Panc1 (cell line): ENCODE data around the gene CS. TPM values are rescaled to one million over a fixed set of nuclear protein-coding genes. Genes with fewer than 3 reads are reported as not detected.

ENCODE experiments used
- ATAC-seq: fragments of 200-7000 bp; cut with Tn5 transposase; 2 replicates; pipeline ENCODE4 v1.9.1; 2020; ENCODE audit warnings: mild to moderate bottlenecking, moderate library complexity
- BruUV-seq: library from RNA; stranded (reverse); fragments of 400-500 nt; replicated peaks from 2 replicates; lab custom pipeline; 2021; lab: Mats Ljungman, UMichigan
- CTCF ChIA-PET: fragments of 300-600 bp; sonication (Branson Sonifier 250); formaldehyde crosslinking; loops from one replicate; lab custom pipeline; 2022; ENCODE audit warnings: antibody characterized with exemption; lab: Charles Lee
- POLR2A ChIA-PET: fragments of 300-600 bp; sonication (Branson Sonifier 250); formaldehyde crosslinking; loops from one replicate; lab custom pipeline; 2022; ENCODE audit warnings: antibody characterized with exemption; lab: Charles Lee
- DNase-seq: peaks from one replicate; pipeline ENCODE4 v3.0.0-alpha.2; 2010; ENCODE audit warnings: low read depth, low spot score
- H3K27ac ChIP-seq: 2 replicates; pipeline ENCODE4 v1.5.1; 2011; ENCODE audit warnings: mild to moderate bottlenecking, low read length, inconsistent platforms
- H3K27me3 ChIP-seq: fragments of 200-500 bp; sonication (Bioruptor generic); 2 replicates; pipeline ENCODE4 v1.6.0; 2014; ENCODE audit warnings: low read length, inconsistent platforms; ENCODE audit not compliant: control insufficient read depth, insufficient read depth
- H3K36me3 ChIP-seq: fragments of 200-500 bp; sonication (Bioruptor generic); 2 replicates; pipeline ENCODE4 v1.5.1; 2014; ENCODE audit warnings: inconsistent platforms, mild to moderate bottlenecking, low read length, moderate library complexity; ENCODE audit not compliant: control insufficient read depth, insufficient read depth
- H3K4me1 ChIP-seq: 2 replicates; pipeline ENCODE4 v1.5.1; 2011; ENCODE audit warnings: inconsistent platforms, mild to moderate bottlenecking, low read length, moderate library complexity; ENCODE audit not compliant: control insufficient read depth, insufficient read depth
- H3K4me3 ChIP-seq, 2 experiments: 2 replicates each; pipeline ENCODE4 v1.5.1; 2011 to 2012; ENCODE audit warnings: low read depth in 2 of 2, low read length in 2 of 2, mild to moderate bottlenecking in 2 of 2, inconsistent platforms in 1 of 2, moderate library complexity in 1 of 2
- H3K9me3 ChIP-seq: fragments of 200-500 bp; sonication (Bioruptor generic); 2 replicates; pipeline ENCODE4 v1.5.1; 2014; ENCODE audit warnings: low read depth, mild to moderate bottlenecking, inconsistent platforms, low read length, moderate library complexity; ENCODE audit not compliant: control insufficient read depth, insufficient read depth
- POLR2AphosphoS5 ChIP-seq: IDR thresholded peaks from 2 replicates; pipeline ENCODE4 v1.6.1; 2012; ENCODE audit warnings: mild to moderate bottlenecking, low read depth, low read length, moderate library complexity
- REST ChIP-seq, 2 experiments: IDR thresholded peaks; 2 replicates each; pipeline ENCODE4 v1.6.1; 2011 to 2012; ENCODE audit warnings: low read depth in 2 of 2, control low read depth in 1 of 2, low read length in 1 of 2, mild to moderate bottlenecking in 1 of 2, moderate library complexity in 1 of 2; ENCODE audit not compliant: insufficient read depth in 1 of 2
- SIN3A ChIP-seq: IDR thresholded peaks from 2 replicates; pipeline ENCODE4 v1.6.1; 2012; ENCODE audit warnings: low read depth, mild to moderate bottlenecking, low read length, moderate library complexity, borderline replicate concordance; ENCODE audit not compliant: insufficient read depth
- TCF7L2 ChIP-seq: IDR thresholded peaks from 2 replicates; pipeline ENCODE4 v1.6.1; 2011; ENCODE audit warnings: mild to moderate bottlenecking, low read depth, low read length, inconsistent platforms
- in situ Hi-C: cut with HindIII; loops from 2 replicates; pipeline ENCODE4 v1.10.0; 2016; ENCODE audit warnings: low sequenced_read_pairs, low pct_unique_long_range_greater_than_20kb
- intact Hi-C: fragments of 100-400 bp; cut with micrococcal nuclease; formaldehyde crosslinking; loops from one replicate; pipeline ENCODE4 v1.10.0; 2022; ENCODE audit not compliant: unreplicated experiment
- total RNA-seq: library from RNA; stranded (reverse); gene quantifications from one replicate; pipeline ENCODE4 v1.2.1, GENCODE V29; 2021; ENCODE audit not compliant: unreplicated experiment
- TF ChIP-seq, protein P1 (sequence below): fragments of 450-650 bp; IDR thresholded peaks from 2 replicates; pipeline ENCODE4 v1.5.1; 2017; ENCODE audit warnings: mild to moderate bottlenecking

The CS gene
- total RNA-seq, 1 experiment from 2014 or later = 240 TPM

- peaks cover 10% of the 10 kb centered on the region for H3K4me1 ChIP-seq
- peak overlapping the region; percentile 85 for H3K27ac ChIP-seq
- POLR2A ChIA-PET = no interaction called here
- CTCF ChIA-PET = no interaction called here
- in situ Hi-C loops (no loop called here), intact Hi-C loops (no loop called here)
- H3K27me3 ChIP-seq = no peaks in the 10 kb centered on the region
- no peak for TF ChIP-seq TCF7L2
- no peak for TF ChIP-seq REST (IDR thresholded peaks at IDR 0.05; ENCODE audit: insufficient read depth in 1 of 2, low read depth in 2 of 2, low read length in 1 of 2)
- DNase-seq (no peak), ATAC-seq (no peak)
- no TSS peak for BruUV-seq
- no peaks in the 10 kb centered on the region for H3K9me3 ChIP-seq
- peak overlapping the region; percentile 72 to 87 for H3K4me3 ChIP-seq
- peaks cover 15% of the 10 kb centered on the region for H3K36me3 ChIP-seq
Measured at GRCh38 chr12:56257071-56257470, 43.1 kb downstream of the CS start.

DNA sequence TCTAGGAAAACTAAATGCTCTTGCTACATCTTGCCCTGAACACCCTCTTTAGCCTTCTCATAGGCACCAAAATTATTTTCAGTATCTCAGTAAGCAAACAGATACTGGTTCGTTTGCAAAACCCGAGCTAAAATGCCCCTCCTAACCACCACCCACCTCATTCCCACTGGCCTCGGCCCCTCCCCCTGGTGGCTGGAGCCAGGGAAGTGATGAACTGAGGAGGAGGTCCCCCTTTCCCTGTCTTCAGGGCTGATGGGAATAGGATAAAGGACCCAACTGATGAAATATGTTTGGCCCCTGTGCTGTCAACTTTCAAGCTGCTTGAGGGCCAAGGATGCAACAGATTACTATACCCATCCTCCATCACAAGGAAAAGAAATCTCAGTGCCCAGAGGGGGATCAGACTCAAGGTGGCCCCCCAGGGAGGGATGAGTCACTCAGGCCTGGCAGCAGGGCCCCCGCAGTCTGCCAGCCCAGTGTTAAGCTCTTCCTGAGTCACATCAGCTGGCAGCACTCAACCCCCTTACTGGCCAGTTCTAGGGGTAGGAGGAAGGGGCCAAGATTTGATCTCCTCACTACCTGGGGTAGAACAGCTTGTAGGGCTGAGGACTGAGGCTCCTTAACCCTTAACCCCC, 43.7 kb downstream of the CS start:
- no TSS peak for BruUV-seq
- Histone ChIP-seq H3K9me3 (no peaks in the 10 kb centered on the region), H3K27ac (peak overlapping the region; percentile 85; the same call in 1 of the 2 replicates), H3K36me3 (peaks cover 15% of the 10 kb centered on the region), H3K4me3 (peak overlapping the region in 1 of 2 experiments; percentile 87; a peak in 2 of 4 replicates), H3K4me1 (peaks cover 10% of the 10 kb centered on the region), H3K27me3 (no peaks in the 10 kb centered on the region)
- TF ChIP-seq, protein P1, sequence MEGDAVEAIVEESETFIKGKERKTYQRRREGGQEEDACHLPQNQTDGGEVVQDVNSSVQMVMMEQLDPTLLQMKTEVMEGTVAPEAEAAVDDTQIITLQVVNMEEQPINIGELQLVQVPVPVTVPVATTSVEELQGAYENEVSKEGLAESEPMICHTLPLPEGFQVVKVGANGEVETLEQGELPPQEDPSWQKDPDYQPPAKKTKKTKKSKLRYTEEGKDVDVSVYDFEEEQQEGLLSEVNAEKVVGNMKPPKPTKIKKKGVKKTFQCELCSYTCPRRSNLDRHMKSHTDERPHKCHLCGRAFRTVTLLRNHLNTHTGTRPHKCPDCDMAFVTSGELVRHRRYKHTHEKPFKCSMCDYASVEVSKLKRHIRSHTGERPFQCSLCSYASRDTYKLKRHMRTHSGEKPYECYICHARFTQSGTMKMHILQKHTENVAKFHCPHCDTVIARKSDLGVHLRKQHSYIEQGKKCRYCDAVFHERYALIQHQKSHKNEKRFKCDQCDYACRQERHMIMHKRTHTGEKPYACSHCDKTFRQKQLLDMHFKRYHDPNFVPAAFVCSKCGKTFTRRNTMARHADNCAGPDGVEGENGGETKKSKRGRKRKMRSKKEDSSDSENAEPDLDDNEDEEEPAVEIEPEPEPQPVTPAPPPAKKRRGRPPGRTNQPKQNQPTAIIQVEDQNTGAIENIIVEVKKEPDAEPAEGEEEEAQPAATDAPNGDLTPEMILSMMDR = no peak
- TF ChIP-seq REST (IDR thresholded peaks at IDR 0.05; ENCODE audit: insufficient read depth in 1 of 2, low read depth in 2 of 2, low read length in 1 of 2) (no peak), POLR2AphosphoS5 (no peak), SIN3A (no peak), TCF7L2 (no peak)
- ATAC-seq = no peak
- ChIA-PET CTCF (no interaction called here), POLR2A (no interaction called here)
- intact Hi-C loops = no loop called here
- DNase-seq = no peak
- in situ Hi-C loops = no loop called here
